ENCODE data around the gene ZNHIT1. TPM values are rescaled to one million over a fixed set of nuclear protein-coding genes. Genes with fewer than 3 reads are reported as not detected.

Gene ZNHIT1
- total and polyA plus RNA-seq, 2 experiments from 2014 or later: 86.7 to 109 TPM

DNA sequence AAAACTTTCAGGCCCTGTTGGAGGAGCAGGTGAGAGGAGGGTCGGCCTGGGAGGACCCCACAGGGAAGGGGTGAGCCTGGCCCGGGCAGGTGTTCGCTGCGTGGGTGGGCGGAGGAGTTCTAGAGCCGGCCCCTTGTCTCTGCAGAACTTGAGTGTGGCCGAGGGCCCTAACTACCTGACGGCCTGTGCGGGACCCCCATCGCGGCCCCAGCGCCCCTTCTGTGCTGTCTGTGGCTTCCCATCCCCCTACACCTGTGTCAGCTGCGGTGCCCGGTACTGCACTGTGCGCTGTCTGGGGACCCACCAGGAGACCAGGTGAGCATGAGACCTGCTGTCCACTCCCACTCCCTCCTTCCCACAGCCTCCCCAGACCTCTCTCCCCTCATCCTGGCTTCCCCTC lies 5.6 kb downstream of the ZNHIT1 start:
- no peaks in the 10 kb centered on the region for H3K27me3 ChIP-seq
- TF ChIP-seq, protein P1, sequence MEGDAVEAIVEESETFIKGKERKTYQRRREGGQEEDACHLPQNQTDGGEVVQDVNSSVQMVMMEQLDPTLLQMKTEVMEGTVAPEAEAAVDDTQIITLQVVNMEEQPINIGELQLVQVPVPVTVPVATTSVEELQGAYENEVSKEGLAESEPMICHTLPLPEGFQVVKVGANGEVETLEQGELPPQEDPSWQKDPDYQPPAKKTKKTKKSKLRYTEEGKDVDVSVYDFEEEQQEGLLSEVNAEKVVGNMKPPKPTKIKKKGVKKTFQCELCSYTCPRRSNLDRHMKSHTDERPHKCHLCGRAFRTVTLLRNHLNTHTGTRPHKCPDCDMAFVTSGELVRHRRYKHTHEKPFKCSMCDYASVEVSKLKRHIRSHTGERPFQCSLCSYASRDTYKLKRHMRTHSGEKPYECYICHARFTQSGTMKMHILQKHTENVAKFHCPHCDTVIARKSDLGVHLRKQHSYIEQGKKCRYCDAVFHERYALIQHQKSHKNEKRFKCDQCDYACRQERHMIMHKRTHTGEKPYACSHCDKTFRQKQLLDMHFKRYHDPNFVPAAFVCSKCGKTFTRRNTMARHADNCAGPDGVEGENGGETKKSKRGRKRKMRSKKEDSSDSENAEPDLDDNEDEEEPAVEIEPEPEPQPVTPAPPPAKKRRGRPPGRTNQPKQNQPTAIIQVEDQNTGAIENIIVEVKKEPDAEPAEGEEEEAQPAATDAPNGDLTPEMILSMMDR (IDR thresholded peaks at IDR 0.05; ENCODE audit: low read depth, low read length): no peak
- no peaks in the 10 kb centered on the region for H3K9me3 ChIP-seq (ENCODE audit: low read depth)
- no peak overlapping the region for H3K27ac ChIP-seq
- DNase-seq (ENCODE audit: low read depth in 1 of 2, low spot score in 1 of 2): no peak
- H3K36me3 ChIP-seq: peaks cover 11% of the 10 kb centered on the region
- H3K4me3 ChIP-seq: no peak overlapping the region
- H3K4me1 ChIP-seq (ENCODE audit: low read depth): peaks cover 6% of the 10 kb centered on the region

- TF ChIP-seq, protein P1 (IDR thresholded peaks at IDR 0.05; ENCODE audit: low read depth, low read length): no peak
- no peak for DNase-seq (ENCODE audit: low read depth in 1 of 2, low spot score in 1 of 2)
- Histone ChIP-seq H3K27ac (no peak overlapping the region), H3K36me3 (peaks cover 11% of the 10 kb centered on the region), H3K9me3 (ENCODE audit: low read depth) (no peaks in the 10 kb centered on the region), H3K4me3 (no peak overlapping the region), H3K4me1 (ENCODE audit: low read depth) (no peaks in the 10 kb centered on the region), H3K27me3 (no peaks in the 10 kb centered on the region)
Measured at GRCh38 chr7:101225650-101226049, 7.7 kb downstream of the ZNHIT1 start.

GRCh38 chr7:101226721-101227120 lies 8.8 kb downstream of the ZNHIT1 start:
- no peaks in the 10 kb centered on the region for H3K4me1 ChIP-seq (ENCODE audit: low read depth)
- H3K27me3 ChIP-seq: no peaks in the 10 kb centered on the region
- no peak overlapping the region for H3K27ac ChIP-seq
- H3K36me3 ChIP-seq: peaks cover 11% of the 10 kb centered on the region
- H3K9me3 ChIP-seq (ENCODE audit: low read depth): no peaks in the 10 kb centered on the region
- no peak overlapping the region for H3K4me3 ChIP-seq
- TF ChIP-seq, protein P1 (IDR thresholded peaks at IDR 0.05; ENCODE audit: low read depth, low read length): no peak
- DNase-seq (ENCODE audit: low read depth in 1 of 2, low spot score in 1 of 2): no peak

DNA sequence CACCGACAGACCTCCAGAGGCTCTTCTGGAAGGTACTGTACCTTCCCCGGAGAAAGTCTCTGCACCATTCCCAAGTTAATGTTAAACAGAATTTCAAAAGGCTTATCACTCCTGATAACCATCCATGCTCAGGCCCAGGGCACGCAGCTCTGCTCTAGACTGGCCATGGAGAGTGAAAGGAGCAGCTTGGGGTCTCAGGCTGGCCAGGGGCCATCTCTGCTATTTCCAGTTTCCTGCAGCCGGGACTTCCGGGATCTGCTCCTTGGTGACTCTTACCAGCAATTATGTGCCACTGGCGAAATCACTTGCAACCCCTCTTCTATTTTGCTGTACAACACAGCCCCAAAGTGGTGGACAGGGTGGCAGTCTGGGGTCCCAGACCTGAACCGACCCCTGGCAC lies 13.7 kb downstream of the ZNHIT1 start:
- DNase-seq (ENCODE audit: low read depth in 1 of 2, low spot score in 1 of 2): no peak
- TF ChIP-seq, protein P1 (IDR thresholded peaks at IDR 0.05; ENCODE audit: low read depth, low read length): no peak
- no peaks in the 10 kb centered on the region for H3K27me3 ChIP-seq
- no peaks in the 10 kb centered on the region for H3K9me3 ChIP-seq (ENCODE audit: low read depth)
- H3K27ac ChIP-seq: no peak overlapping the region
- H3K4me3 ChIP-seq: no peak overlapping the region
- no peaks in the 10 kb centered on the region for H3K36me3 ChIP-seq
- H3K4me1 ChIP-seq (ENCODE audit: low read depth): peaks cover 8% of the 10 kb centered on the region

- DNase-seq (ENCODE audit: low read depth in 1 of 2, low spot score in 1 of 2): peak in 1 of 2 donors; percentile 51
- no peak overlapping the region for H3K27ac ChIP-seq
- TF ChIP-seq, protein P1 (IDR thresholded peaks at IDR 0.05; ENCODE audit: low read depth, low read length): no peak
- no peaks in the 10 kb centered on the region for H3K36me3 ChIP-seq
- H3K4me1 ChIP-seq (ENCODE audit: low read depth): peaks cover 8% of the 10 kb centered on the region
- H3K9me3 ChIP-seq (ENCODE audit: low read depth): no peaks in the 10 kb centered on the region
- no peaks in the 10 kb centered on the region for H3K27me3 ChIP-seq
- peak overlapping the region; percentile 26 for H3K4me3 ChIP-seq
Measured at GRCh38 chr7:101232141-101232850, 14.3 kb downstream of the ZNHIT1 start.

Data from cardiac muscle cell (in vitro differentiated cells and primary cell).